Measurements from ENCODE around the gene TRO. TPM values are rescaled to one million over a fixed set of nuclear protein-coding genes. Genes with fewer than 3 reads are reported as not detected.

Gene TRO
- total and polyA plus RNA-seq, 2 of the 13 experiments (the other 11 are each of a cell fraction or from before 2014, with no cell fraction given), result 13.8 to 25.4 TPM

- H3K4me2 ChIP-seq (ENCODE audit: low read depth, low read length), result no peak overlapping the region
- CTCF ChIA-PET (ENCODE audit: low intra/inter-chr PET ratio, low total read pairs), result no interaction called here
- no peaks in the 10 kb centered on the region for H3K36me3 ChIP-seq (replicated peaks in 1 of 2; ENCODE audit: control insufficient read depth in 1 of 2, insufficient read depth in 2 of 2, low read length in 2 of 2)
- H3K4me3 ChIP-seq (replicated peaks in 1 of 3; ENCODE audit: insufficient read depth in 1 of 3, low read depth in 2 of 3, low read length in 3 of 3), result no peak overlapping the region
- no peak for ATAC-seq
- no peaks in the 10 kb centered on the region for H3K79me2 ChIP-seq (ENCODE audit: insufficient read depth, low read length)
- H4K20me1 ChIP-seq (ENCODE audit: insufficient read depth, low read length), result no peaks in the 10 kb centered on the region
- no peak for DNase-seq (ENCODE audit: low spot score)
- no peaks in the 10 kb centered on the region for H3K9me3 ChIP-seq (ENCODE audit: low read length)
- H3K9ac ChIP-seq (ENCODE audit: insufficient read depth, low read depth, low read length), result no peak overlapping the region
- H2AFZ ChIP-seq (ENCODE audit: low read length), result no peak overlapping the region
- H3K4me1 ChIP-seq (ENCODE audit: insufficient read depth, low read length), result no peaks in the 10 kb centered on the region
- in situ Hi-C loops (cut with HindIII; ENCODE audit: extremely low pct_ligation_motif_present, low pct_unique_long_range_greater_than_20kb) (no loop called here), intact Hi-C loops (cut with micrococcal nuclease; ENCODE audit: unreplicated experiment) (no loop called here)
- 100% methylated on average over 1 of the region's 4 CpGs for WGBS (ENCODE audit: low lambda C conversion rate)
- no TSS peak for BruUV-seq (replicated peaks)
- no peak for FAIRE-seq
- H3K27me3 ChIP-seq (ENCODE audit: control insufficient read depth in 1 of 2, insufficient read depth in 2 of 2, low read length in 2 of 2), result no peaks in the 10 kb centered on the region
- no peak overlapping the region for H3K27ac ChIP-seq (ENCODE audit: extremely low read length, insufficient read depth, low read length)
- TF ChIP-seq ZNF230 (CRISPR knock-in tag; IDR thresholded peaks at IDR 0.05), result no peak
- no peak for TF ChIP-seq SIN3A (IDR thresholded peaks at IDR 0.05; ENCODE audit: borderline replicate concordance, low read depth, low read length)
- TF ChIP-seq MTF1 (CRISPR knock-in tag; IDR thresholded peaks at IDR 0.05), result no peak
- POLR2A ChIA-PET, result no interaction called here
Observed at GRCh38 chrX:54935306-54935705, 14.7 kb downstream of the TRO start.

- Histone ChIP-seq H3K4me2 (ENCODE audit: low read depth, low read length) (no peak overlapping the region), H3K27ac (ENCODE audit: extremely low read length, insufficient read depth, low read length) (no peak overlapping the region), H3K9ac (ENCODE audit: insufficient read depth, low read depth, low read length) (no peak overlapping the region), H4K20me1 (ENCODE audit: insufficient read depth, low read length) (no peaks in the 10 kb centered on the region), H3K79me2 (ENCODE audit: insufficient read depth, low read length) (no peaks in the 10 kb centered on the region), H3K36me3 (replicated peaks in 1 of 2; ENCODE audit: control insufficient read depth in 1 of 2, insufficient read depth in 2 of 2, low read length in 2 of 2) (no peaks in the 10 kb centered on the region), H3K27me3 (ENCODE audit: control insufficient read depth in 1 of 2, insufficient read depth in 2 of 2, low read length in 2 of 2) (no peaks in the 10 kb centered on the region), H3K4me1 (ENCODE audit: insufficient read depth, low read length) (no peaks in the 10 kb centered on the region), H3K9me3 (ENCODE audit: low read length) (no peaks in the 10 kb centered on the region), H3K4me3 (replicated peaks in 1 of 3; ENCODE audit: insufficient read depth in 1 of 3, low read depth in 2 of 3, low read length in 3 of 3) (no peak overlapping the region), H2AFZ (ENCODE audit: low read length) (no peak overlapping the region)
- ChIA-PET POLR2A (no interaction called here), CTCF (ENCODE audit: low intra/inter-chr PET ratio, low total read pairs) (no interaction called here)
- no peak for DNase-seq (ENCODE audit: low spot score)
- no peak for FAIRE-seq
- 100% methylated on average over 1 of the region's 4 CpGs for WGBS (ENCODE audit: low lambda C conversion rate)
- TF ChIP-seq NR2F2 (IDR thresholded peaks at IDR 0.05; ENCODE audit: borderline replicate concordance, low read depth) (no peak), MBNL3 (CRISPR knock-in tag; conservative IDR thresholded peaks at IDR 0.05) (no peak), RARA (CRISPR knock-in tag; IDR thresholded peaks at IDR 0.05) (no peak), FOXP1 (IDR thresholded peaks at IDR 0.05) (no peak), FOXP1 (CRISPR knock-in tag; IDR thresholded peaks at IDR 0.05) (no peak), ZNF160 (CRISPR knock-in tag; IDR thresholded peaks at IDR 0.05) (no peak), NONO (IDR thresholded peaks at IDR 0.05) (no peak), NONO (CRISPR knock-in tag; conservative IDR thresholded peaks at IDR 0.05) (no peak)
- no TSS peak for BruUV-seq (replicated peaks)
- intact Hi-C loops (cut with micrococcal nuclease; ENCODE audit: unreplicated experiment) (no loop called here), in situ Hi-C loops (cut with HindIII; ENCODE audit: extremely low pct_ligation_motif_present, low pct_unique_long_range_greater_than_20kb) (no loop called here)
- no peak for ATAC-seq
Observed at GRCh38 chrX:54937416-54937815, 16.8 kb downstream of the TRO start.

Measured in HepG2 (cell line).